Measurements from ENCODE around the gene SIX3.

SIX3 gene

GRCh38 chr2:44931198-44931780, 10.2 kb upstream of the SIX3 start:
- DNase-seq, result no peak

GRCh38 chr2:44932079-44932478, 9.4 kb upstream of the SIX3 start:
- no peak for DNase-seq

DNA sequence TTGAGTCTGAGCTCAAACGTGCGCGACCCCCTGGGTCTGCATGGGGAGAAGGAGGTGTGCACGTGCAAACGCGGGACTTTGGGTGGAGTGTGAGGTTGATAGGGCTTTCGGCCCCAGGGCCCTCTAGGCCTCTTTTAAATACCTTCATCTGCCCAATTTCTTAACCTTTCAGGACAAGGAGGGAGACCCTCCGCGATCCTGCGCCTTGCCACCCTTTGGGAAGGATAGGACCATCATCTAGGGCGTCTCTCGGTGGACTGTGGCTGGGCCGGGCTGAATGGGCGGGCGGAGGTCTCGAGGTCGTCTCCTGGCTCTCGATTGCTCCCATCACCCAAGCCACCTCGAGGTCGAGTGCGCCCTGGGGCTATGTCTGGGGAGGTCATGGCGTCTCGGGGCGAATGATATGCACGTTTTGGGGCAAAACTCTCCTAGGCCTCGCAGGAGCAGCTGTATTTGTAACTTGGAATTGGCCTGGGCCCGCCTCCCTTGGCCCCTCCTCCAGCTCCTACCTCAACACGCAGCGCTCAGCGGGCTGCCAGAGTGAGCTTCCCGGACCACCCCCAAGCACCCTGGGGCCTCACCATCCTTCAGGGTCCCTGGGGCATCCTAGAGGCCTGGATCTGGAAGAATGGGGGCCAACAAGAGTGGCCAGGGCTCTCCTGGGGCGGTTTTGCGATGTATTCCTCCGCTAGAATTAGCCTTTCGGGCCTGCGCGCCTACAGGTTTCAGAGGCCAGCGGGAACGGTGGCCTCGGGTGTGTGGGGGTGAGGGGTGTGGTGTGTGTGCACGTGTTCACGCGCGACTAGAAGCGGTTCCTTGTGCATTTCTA, 8.7 kb upstream of the SIX3 start:
- DNase-seq, result no peak

- no peak for DNase-seq
Observed at GRCh38 chr2:44933434-44933951, 8.0 kb upstream of the SIX3 start.

DNA sequence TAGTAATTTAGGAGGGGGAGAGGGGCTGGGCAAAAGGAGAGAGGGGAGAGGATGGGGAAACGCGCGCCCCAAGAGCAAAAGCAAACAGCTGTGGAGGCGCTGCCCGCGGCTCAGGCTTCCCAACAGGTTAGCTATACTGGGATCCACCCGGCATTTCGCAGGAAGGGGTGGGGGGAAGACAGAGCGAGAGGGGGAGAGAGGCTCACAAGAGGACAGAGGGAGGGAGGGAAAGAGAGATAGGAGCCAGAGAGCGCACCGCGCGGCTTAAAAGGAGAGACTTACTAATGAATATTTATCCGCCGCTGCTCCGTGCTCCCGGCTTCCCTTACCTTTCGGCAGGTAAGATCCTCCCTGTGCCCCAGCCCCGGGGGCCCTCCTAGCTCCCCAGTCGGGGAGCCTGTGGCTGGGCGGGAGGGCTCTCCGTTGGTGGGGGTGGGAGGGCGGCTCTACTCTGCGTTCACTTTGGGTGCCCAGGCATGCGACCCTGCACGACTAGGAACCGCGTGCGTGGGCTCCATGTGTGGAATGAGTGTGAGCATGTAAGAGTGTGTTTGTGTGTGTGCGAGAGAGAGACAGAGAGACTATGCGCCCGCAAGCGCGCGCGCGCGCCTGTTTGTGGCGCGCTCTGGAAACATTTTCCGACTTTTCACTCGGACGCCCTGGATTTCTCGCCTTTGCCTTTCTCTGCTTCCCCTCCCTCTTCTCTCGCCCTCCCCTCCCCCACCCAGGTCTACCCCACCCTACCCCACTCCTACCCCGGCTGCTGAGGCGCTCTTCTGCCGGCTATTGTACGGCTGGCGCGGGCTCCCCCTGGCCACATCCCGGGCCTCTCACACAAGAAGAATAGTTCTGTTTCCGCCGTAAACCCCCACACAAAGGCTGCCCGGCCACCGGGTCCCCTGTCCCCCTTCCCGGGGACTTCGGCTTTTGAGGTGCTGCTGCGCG, 7.2 kb upstream of the SIX3 start:
- DNase-seq, result no peak

GRCh38 chr2:44934983-44935728, 6.3 kb upstream of the SIX3 start:
- no peak for DNase-seq

DNA sequence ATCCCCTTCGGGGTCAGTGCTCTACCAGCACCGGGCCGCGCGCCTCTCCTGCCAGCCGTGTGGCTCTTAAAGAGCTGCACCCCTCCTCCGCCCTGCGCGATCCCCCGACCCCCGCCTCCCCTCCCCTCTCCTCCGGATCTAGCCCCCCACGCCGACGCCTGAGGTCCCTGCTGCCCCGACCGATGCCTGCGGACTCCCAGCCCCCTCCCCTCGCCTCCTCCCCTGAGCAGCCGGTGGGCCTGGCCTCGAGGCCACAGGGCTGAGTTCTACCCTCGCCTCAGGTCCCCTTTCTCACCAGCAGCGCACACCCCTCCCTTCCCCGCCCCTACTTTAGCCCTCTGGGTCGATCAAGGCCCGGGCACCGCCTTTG, 5.8 kb upstream of the SIX3 start:
- DNase-seq, result no peak

GRCh38 chr2:44936275-44936674, 5.2 kb upstream of the SIX3 start:
- DNase-seq, result no peak

DNA sequence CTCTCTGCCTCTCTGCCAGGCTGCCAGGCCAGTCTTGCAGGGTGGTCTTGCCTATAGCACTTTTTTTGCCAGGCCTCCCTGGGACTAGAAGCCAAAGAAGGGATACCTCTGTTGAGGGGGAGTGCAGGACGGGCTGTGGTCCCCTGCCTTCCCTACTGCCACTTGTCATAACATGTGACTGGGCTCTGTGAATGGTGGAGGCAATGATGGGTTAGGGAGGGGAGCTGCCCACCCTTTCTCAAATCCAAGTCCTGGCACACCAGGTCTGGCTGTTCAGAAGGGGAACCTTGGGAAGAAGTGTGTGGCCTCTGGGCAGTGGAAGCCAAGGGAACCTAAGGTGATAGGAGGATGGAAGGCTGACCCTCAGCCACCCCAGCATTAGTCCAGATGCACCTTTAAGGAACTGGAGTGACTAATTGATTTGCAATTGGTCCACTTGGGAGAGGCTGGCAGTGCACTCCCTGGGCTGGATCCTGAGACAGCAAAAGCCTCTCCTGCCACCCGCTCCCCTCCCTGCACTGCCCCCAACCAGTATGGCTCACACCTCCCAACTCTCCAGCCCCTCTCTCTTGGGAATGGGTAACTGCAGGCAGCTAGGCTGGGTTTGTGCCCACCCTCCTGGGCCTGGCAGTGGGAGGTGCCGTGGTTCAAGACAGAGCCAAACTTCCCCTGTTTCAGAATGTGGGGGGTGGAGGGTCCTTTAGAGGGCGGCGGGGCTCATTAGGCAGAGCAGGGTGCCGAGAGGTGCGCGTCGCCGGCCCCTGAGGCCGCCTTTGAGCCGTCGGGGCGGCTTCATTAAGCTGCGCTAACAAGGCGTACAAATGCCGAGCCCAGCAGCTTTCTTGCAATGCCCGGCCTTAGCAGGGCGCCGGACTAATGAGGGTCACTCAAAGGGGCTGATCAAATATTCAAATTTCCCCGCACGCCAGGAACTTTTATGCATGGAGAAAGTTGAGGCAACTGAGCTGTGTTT, 4.5 kb upstream of the SIX3 start:
- no peak for DNase-seq

GRCh38 chr2:44937688-44938240, 3.7 kb upstream of the SIX3 start:
- DNase-seq, result no peak

GRCh38 chr2:44938287-44939105, 3.0 kb upstream of the SIX3 start:
- DNase-seq, result no peak

DNA sequence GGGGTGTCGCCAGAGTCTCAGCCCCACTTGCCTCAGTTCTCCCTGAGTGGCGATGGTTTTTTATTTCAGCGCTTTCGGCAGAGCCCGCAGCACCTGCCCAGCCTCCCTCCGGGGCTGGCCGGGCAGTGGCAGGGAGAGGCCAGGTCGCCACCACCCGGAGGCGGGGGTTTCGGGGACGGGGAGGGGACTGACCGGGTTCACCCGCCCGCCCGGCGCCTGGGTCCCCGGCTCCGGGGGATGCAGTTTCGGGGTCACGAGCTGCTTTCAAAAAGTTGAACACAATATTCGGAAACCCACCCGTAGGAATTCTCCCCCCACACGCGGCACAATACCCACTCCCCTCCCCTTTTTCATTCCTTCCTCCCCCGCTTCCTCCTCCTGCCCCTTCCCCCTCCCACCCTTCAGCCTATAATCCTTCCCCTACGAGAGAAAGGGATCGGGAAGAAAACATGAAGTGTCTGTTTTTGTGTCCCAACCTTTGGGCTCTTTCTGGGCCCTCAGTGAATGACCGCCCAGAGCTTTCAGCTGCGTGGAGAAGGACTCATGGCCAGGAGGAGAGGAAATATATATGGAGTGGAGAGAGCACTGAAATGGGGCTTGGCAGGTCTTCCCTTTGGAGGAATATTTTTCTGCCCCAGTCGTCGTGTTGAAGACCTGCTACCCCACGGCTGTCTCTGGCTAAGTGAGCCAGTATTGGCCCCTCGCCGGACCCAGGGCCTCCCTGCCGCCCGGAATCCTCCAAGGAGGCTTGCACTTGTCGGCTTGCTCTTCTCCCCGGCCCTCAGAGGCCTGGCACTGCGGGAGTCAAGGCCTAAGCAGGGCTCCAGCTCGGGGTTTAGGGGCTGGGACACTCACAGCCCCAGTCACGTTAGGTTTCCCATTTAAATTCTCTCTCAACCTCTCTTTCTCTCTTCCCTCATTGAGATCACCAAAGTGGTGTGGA, 2.1 kb upstream of the SIX3 start:
- no peak for DNase-seq

GRCh38 chr2:44940049-44940494, 1.4 kb upstream of the SIX3 start:
- DNase-seq, result no peak

DNA sequence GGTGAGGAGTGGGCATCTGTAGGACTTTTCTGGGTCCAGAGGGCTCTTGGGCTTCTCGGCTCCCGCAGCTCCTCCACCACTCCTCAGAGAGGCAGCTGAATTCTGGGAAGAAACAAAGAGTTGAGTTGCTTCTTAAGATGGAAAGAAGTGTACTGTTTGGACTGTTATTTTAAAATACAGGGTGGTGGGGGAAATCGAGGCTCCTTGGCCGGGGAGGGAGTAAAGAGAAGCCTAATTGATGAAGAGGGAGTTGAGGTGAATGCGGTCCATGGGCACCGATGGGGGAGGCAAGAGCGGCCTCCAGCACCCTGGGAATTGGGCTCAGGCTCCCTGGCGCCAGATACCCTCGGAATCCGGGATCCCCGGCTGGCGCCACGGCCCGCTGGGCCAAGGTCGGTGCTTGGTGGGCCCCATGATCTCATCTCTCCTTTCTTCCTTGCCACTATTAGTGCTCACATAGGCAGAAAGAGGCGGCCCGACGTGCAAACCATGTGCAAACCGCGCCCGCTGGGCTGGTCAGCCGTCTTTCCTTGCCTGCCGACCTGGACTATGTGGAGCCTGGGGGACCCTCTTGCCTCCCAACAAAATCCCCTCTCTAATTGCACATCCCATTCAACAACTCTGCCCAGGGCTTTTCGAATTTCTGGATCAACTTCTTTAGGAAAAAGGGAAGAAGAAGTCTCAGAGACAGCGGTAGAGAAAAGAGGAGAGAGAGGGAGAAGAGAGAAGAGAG, 604 bp upstream of the SIX3 start:
- DNase-seq, result no peak

- DNase-seq, result no peak
Observed at GRCh38 chr2:44942304-44943030, 965 bp downstream of the SIX3 start.

DNA sequence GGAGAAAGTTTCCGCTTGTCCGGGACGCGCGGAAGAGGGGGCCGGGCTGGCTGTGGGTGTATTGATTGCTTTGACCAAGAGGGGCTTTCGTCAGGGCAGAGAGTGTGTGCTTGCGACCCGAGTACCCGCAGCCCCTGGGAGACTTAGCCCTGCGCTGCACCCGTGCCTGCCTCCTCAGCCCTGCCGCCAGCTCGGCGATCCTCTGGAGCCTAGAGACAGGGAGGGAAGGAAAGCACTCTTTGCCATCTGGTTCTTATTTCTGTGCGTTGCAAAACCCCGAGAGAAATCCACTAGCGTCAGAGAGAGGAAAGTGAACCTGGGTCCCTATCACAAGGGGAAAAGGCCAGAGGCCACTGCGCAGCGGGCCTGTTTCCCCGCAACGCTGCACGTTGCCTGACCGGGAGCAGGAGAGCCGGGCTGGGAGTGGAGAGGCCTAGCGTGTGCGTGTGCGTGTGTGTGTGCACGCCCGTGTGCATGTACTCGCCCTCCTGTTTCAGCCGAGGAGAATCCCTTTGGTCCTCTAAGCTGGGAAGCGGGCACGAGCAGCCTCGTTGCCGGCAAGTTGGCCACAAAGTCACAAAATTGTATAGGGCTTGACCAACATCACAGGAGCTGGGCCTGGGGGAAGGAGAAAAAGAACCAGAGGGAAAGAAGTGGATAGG, 1.7 kb downstream of the SIX3 start:
- DNase-seq, result no peak

- no peak for DNase-seq
Observed at GRCh38 chr2:44943693-44944101, 2.2 kb downstream of the SIX3 start.
